GM21576 (cell line): ENCODE results near the gene TGIF1.
"Not testable (repeated sequence)": the region's sequence is repeated elsewhere in the genome, so short reads cannot be mapped to it uniquely, and the experiment has no call there.

Experiments
- ATAC-seq: cut with Tn5 transposase; IDR thresholded peaks from one replicate; pipeline ENCODE4 v1.9.1; 2021; ENCODE audit warnings: mild to moderate bottlenecking, moderate library complexity; ENCODE audit not compliant: unreplicated experiment

TGIF1 gene

GRCh38 chr18:3455090-3455635, 5.2 kb downstream of the TGIF1 start:
- ATAC-seq, result no peak

GRCh38 chr18:3455907-3456685, 6.1 kb downstream of the TGIF1 start:
- ATAC-seq, result no peak

GRCh38 chr18:3456686-3457069, 6.7 kb downstream of the TGIF1 start:
- ATAC-seq, result no peak

GRCh38 chr18:3457261-3457724, 7.3 kb downstream of the TGIF1 start:
- ATAC-seq, result no peak

- ATAC-seq, result no peak
These were observed 8.4 kb downstream of the TGIF1 start for GRCh38 chr18:3458378-3458777.

- ATAC-seq, result no peak
These were observed 9.2 kb downstream of the TGIF1 start for GRCh38 chr18:3458952-3459853.

- no peak for ATAC-seq
These were observed 10.9 kb downstream of the TGIF1 start for GRCh38 chr18:3460823-3461398.

- ATAC-seq, result no peak
These were observed 11.7 kb downstream of the TGIF1 start for GRCh38 chr18:3461704-3462103.

- no peak for ATAC-seq
These were observed 13.1 kb downstream of the TGIF1 start for GRCh38 chr18:3463051-3463450.

GRCh38 chr18:3466045-3466444, 16.1 kb downstream of the TGIF1 start:
- ATAC-seq, result no peak

- ATAC-seq, result no peak
These were observed 16.9 kb downstream of the TGIF1 start for GRCh38 chr18:3466872-3467271.

GRCh38 chr18:3468066-3468705, 18.2 kb downstream of the TGIF1 start:
- no peak for ATAC-seq

- ATAC-seq, result no peak
These were observed 18.9 kb downstream of the TGIF1 start for GRCh38 chr18:3468833-3469232.

- no peak for ATAC-seq
These were observed 21.2 kb downstream of the TGIF1 start for GRCh38 chr18:3471141-3471648.

GRCh38 chr18:3472121-3472520, 22.1 kb downstream of the TGIF1 start:
- ATAC-seq, result not testable (repeated sequence)

GRCh38 chr18:3472681-3473544, 22.9 kb downstream of the TGIF1 start:
- peak; percentile 87 for ATAC-seq

GRCh38 chr18:3478262-3478978, 28.4 kb downstream of the TGIF1 start:
- ATAC-seq, result no peak

- ATAC-seq, result no peak
These were observed 30.1 kb downstream of the TGIF1 start for GRCh38 chr18:3479978-3480509.
